Cardiac muscle cell (in vitro differentiated cells and primary cell): ENCODE data around the gene RIC3. TPM values are rescaled to one million over a fixed set of nuclear protein-coding genes. Genes with fewer than 3 reads are reported as not detected.

Experiments
- DNase-seq, 2 donors: peaks; one replicate each; pipeline versions ENCODE4 v3.0.0 to v3.0.0-alpha.2; 2010 to 2017; ENCODE audit warnings: low read depth in 1 of 2, low spot score in 1 of 2
- H3K27ac ChIP-seq: fragments of 200-600 bp; sonication (generic); 2 replicates; pipeline ENCODE4 v1.5.1; 2016
- H3K27me3 ChIP-seq: fragments of 200-600 bp; sonication (generic); 2 replicates; pipeline ENCODE4 v1.6.0; 2016; ENCODE audit warnings: control low read depth
- H3K36me3 ChIP-seq: fragments of 200-600 bp; sonication (generic); 2 replicates; pipeline ENCODE4 v1.5.1; 2016; ENCODE audit warnings: control low read depth
- H3K4me1 ChIP-seq: fragments of 200-600 bp; sonication (generic); 2 replicates; pipeline ENCODE4 v1.8.1; 2017; ENCODE audit warnings: low read depth, mild to moderate bottlenecking, mixed run types
- H3K4me3 ChIP-seq: fragments of 200-600 bp; sonication (generic); 2 replicates; pipeline ENCODE4 v1.5.1; 2016; ENCODE audit warnings: mild to moderate bottlenecking
- H3K9me3 ChIP-seq: fragments of 200-600 bp; sonication (generic); 2 replicates; pipeline ENCODE4 v1.5.1; 2017; ENCODE audit warnings: low read depth, mild to moderate bottlenecking, control low read depth
- polyA plus RNA-seq: library from polyadenylated mRNA; unstranded; fragments of >200 nt; fragmentation: Nextera tagmentation; extraction: Ambion mirVana; gene quantifications from 2 replicates; pipeline ENCODE4 v1.2.1, GENCODE V29; 2016
- total RNA-seq: library from RNA; depleted of rRNA; stranded (reverse); fragments of >200 nt; gene quantifications from 2 replicates; pipeline ENCODE4 v1.2.3, GENCODE V29; 2016
- TF ChIP-seq, protein P1 (sequence below): IDR thresholded peaks from 2 replicates; pipeline ENCODE4 v1.5.1; 2012; ENCODE audit warnings: low read depth, mild to moderate bottlenecking, low read length

Gene RIC3
- total and polyA plus RNA-seq, 2 experiments from 2014 or later: 14.3 to 22.1 TPM

DNA sequence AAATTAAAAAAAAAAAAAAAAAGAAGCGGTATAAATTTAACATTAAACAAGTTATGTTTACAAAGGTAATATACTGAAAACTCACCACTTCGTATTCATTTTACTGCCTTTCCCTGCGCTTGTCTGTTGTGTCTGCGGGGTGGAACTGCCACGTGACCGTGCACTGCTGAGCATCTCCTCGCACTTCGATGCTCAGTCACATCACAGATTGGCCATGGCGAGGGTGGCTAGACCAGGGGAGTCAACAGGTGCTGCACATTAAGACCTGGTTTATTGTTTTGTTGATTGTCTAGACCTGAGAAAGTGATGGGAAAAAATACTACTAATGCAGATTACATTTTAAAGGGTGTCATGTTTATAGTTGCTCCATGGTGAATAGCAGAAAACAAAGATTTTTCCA lies 110.6 kb downstream of the RIC3 start:
- Histone ChIP-seq H3K9me3 (no peaks in the 10 kb centered on the region), H3K27ac (no peak overlapping the region), H3K4me1 (no peaks in the 10 kb centered on the region), H3K36me3 (no peaks in the 10 kb centered on the region), H3K4me3 (no peak overlapping the region), H3K27me3 (no peaks in the 10 kb centered on the region)
- DNase-seq: no peak
- TF ChIP-seq, protein P1, sequence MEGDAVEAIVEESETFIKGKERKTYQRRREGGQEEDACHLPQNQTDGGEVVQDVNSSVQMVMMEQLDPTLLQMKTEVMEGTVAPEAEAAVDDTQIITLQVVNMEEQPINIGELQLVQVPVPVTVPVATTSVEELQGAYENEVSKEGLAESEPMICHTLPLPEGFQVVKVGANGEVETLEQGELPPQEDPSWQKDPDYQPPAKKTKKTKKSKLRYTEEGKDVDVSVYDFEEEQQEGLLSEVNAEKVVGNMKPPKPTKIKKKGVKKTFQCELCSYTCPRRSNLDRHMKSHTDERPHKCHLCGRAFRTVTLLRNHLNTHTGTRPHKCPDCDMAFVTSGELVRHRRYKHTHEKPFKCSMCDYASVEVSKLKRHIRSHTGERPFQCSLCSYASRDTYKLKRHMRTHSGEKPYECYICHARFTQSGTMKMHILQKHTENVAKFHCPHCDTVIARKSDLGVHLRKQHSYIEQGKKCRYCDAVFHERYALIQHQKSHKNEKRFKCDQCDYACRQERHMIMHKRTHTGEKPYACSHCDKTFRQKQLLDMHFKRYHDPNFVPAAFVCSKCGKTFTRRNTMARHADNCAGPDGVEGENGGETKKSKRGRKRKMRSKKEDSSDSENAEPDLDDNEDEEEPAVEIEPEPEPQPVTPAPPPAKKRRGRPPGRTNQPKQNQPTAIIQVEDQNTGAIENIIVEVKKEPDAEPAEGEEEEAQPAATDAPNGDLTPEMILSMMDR: no peak

DNA sequence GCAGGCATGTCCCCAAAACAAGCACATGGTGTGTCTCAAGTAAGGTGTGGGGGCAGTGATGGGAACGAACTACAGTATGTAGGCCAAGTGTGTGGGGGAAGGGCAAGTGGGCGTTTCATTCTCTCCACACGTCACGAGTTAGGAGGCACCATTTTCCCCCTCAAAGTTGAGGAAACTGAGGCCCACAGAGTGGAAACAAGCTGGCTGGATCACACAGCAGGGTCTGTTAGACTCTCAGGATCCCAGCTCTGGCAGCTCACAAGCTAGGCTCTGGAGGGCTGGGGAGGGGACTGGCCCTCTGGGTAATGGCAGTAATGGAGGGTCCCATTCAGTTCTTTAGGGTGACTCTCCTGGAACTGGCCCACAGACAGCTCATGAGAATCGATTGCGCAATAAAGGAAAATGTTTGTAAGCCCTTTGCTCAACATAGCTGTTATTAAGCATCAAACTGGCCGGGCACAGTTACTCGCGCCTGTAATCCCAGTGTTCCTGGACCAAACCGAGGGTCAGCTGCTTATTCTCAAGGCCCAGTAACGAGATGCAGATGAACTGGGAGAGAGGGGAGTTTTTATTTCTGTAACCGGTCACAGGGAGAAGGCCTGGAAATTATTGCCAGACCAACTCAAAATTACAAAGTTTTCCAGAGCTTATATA lies 111.9 kb downstream of the RIC3 start:
- no peaks in the 10 kb centered on the region for H3K9me3 ChIP-seq
- TF ChIP-seq, protein P1: no peak
- no peaks in the 10 kb centered on the region for H3K4me1 ChIP-seq
- DNase-seq: peak in 1 of 2 donors; percentile 93
- no peaks in the 10 kb centered on the region for H3K36me3 ChIP-seq
- H3K27ac ChIP-seq: no peak overlapping the region
- H3K4me3 ChIP-seq: no peak overlapping the region
- H3K27me3 ChIP-seq: peaks cover 1% of the 10 kb centered on the region

Other genes starting within 250 kb of the RIC3 start
- not detected in 2 replicates for gene OR10A6, start 237.8 kb downstream of the RIC3 start, total RNA-seq
- not detected in 2 replicates for gene OR10A6, start 237.8 kb downstream of the RIC3 start, polyA plus RNA-seq
- not detected in 2 replicates for gene OR10A3, start 227.3 kb downstream of the RIC3 start, total RNA-seq
- gene OR10A3, start 227.3 kb downstream of the RIC3 start, polyA plus RNA-seq: not detected in 2 replicates
- gene NLRP10, start 203.6 kb downstream of the RIC3 start, total RNA-seq: not detected in 2 replicates
- gene NLRP10, start 203.6 kb downstream of the RIC3 start, polyA plus RNA-seq: not detected in 2 replicates
- gene EIF3F, start 181.7 kb downstream of the RIC3 start, total RNA-seq: 271 and 306 TPM in 2 replicates
- 150 and 215 TPM in 2 replicates for gene EIF3F, start 181.7 kb downstream of the RIC3 start, polyA plus RNA-seq
- 22.9 and 48.2 TPM in 2 replicates for gene TUB, start 87.8 kb downstream of the RIC3 start, total RNA-seq
- 6.7 and 16.1 TPM in 2 replicates for gene TUB, start 87.8 kb downstream of the RIC3 start, polyA plus RNA-seq
- gene LMO1, start 94.9 kb upstream of the RIC3 start, total RNA-seq: 0.45 and 1.4 TPM in 2 replicates
- gene LMO1, start 94.9 kb upstream of the RIC3 start, polyA plus RNA-seq: 2.4 and 3.6 TPM in 2 replicates